ENCODE results near the gene B3GAT1. TPM values are rescaled to one million over a fixed set of nuclear protein-coding genes. Genes with fewer than 3 reads are reported as not detected.

B3GAT1 gene
- total RNA-seq, 4 donors from 2014 or later, result 0.14 to 0.16 TPM; not detected in 2

DNA sequence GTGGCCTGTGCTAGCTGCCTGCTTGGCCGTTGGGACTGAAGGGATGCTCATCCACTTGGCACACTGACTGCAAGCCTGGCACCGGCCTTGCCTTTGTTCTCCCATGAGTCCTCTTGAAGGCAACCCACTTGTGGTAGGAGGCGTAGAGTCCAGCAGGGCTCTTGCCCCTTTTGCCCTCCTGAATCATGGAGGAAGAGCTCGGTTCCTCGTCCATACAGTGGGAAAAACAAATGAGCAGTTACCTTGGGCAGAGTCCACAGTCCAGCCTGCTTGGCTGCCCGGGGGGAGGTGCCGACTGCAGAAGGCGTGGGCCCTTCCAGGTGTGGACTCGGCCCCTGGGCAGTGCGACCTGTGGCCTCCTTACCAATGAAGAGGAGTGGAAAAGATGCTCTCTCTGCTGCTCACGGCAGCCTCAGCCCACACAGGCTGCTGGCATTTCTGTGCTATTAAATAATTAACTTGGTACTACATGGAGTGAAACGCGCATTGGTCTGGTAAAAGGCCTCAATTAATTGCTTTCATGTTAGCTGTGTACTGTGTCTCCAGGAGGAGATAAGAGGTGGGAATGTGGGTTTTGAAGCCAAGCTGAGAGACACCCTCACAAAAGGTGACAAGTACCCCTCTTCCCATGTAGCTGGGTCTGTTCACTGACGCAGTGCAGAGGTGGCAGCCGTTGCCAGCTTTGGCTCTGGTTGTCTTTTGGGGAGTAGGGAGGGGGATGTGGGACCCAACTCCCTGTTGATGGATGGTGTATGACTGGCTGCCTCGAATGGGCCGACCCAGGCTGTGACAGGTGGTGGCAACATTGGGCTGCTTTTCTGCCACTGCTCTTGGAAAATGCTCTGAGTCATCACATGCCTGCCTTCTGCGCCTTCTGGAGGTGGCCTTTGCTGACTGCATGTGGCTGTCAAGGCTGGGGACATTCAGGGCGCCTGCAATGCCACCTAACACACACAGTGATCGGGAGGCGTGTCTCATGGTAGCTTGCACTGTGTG lies 26.8 kb upstream of the B3GAT1 start:
- peaks cover 5% of the 10 kb centered on the region for H3K27me3 ChIP-seq
- H3K9me3 ChIP-seq, result no peaks in the 10 kb centered on the region
- H3K36me3 ChIP-seq, result no peaks in the 10 kb centered on the region
- peak; percentile 63 for DNase-seq
- no peak overlapping the region for H3K4me3 ChIP-seq
- intact Hi-C loops (cut with DNase I; ENCODE audit: low total_unique reads) (no loop called here), in situ Hi-C loops (cut with MboI; ENCODE audit: low pct_ligation_motif_present in 1 of 4, low pct_unique_long_range_greater_than_20kb in 1 of 4, low sequenced_read_pairs in 3 of 4) (no loop called here)
- H3K27ac ChIP-seq, result no peak overlapping the region
- H3K4me1 ChIP-seq, result no peaks in the 10 kb centered on the region
- TF ChIP-seq, protein P1, sequence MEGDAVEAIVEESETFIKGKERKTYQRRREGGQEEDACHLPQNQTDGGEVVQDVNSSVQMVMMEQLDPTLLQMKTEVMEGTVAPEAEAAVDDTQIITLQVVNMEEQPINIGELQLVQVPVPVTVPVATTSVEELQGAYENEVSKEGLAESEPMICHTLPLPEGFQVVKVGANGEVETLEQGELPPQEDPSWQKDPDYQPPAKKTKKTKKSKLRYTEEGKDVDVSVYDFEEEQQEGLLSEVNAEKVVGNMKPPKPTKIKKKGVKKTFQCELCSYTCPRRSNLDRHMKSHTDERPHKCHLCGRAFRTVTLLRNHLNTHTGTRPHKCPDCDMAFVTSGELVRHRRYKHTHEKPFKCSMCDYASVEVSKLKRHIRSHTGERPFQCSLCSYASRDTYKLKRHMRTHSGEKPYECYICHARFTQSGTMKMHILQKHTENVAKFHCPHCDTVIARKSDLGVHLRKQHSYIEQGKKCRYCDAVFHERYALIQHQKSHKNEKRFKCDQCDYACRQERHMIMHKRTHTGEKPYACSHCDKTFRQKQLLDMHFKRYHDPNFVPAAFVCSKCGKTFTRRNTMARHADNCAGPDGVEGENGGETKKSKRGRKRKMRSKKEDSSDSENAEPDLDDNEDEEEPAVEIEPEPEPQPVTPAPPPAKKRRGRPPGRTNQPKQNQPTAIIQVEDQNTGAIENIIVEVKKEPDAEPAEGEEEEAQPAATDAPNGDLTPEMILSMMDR (IDR thresholded peaks at IDR 0.05), result no peak
- no peak for TF ChIP-seq EP300 (IDR thresholded peaks at IDR 0.05; ENCODE audit: low read depth)
- peak in 1 of 3 donors; percentile 24 for TF ChIP-seq POLR2AphosphoS5 (IDR thresholded peaks at IDR 0.05)
- no peak for TF ChIP-seq POLR2A (IDR thresholded peaks at IDR 0.05)
- WGBS, 2 donors (ENCODE audit: low coverage in 1 of 2), result 48 to 60% methylated on average over 3 to 20 of the region's 21 CpGs

DNA sequence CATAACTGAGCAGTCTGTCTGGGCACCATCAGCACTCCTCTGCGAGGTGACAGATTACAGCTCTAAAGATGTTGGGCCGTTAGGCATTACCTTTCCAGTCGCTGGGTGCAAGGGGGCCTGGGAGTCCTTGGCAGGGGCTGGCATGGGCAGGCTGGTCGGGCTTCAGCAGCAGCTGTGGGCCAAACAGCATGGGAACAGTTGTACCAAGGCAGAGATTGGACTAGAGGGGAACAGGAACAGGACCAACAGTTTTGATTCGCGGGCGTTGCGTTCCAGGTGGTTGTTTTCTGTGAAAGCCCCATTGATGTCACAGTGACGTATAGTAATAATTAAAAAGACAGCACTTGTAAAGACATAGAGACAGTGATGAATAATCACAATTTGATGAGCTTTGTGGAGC lies 25.8 kb upstream of the B3GAT1 start:
- 76% methylated on average over 9 of the region's 9 CpGs; no CpG with 5 or more reads in 1 of the 2 donors for WGBS, 2 donors (ENCODE audit: low coverage in 1 of 2)
- in situ Hi-C loops (cut with MboI; ENCODE audit: low pct_ligation_motif_present in 1 of 4, low pct_unique_long_range_greater_than_20kb in 1 of 4, low sequenced_read_pairs in 3 of 4), result no loop called here
- H3K4me1 ChIP-seq, result no peaks in the 10 kb centered on the region
- DNase-seq, result no peak
- H3K4me3 ChIP-seq, result no peak overlapping the region
- no peaks in the 10 kb centered on the region for H3K9me3 ChIP-seq
- H3K27ac ChIP-seq, result no peak overlapping the region
- intact Hi-C loops (cut with DNase I; ENCODE audit: low total_unique reads), result no loop called here
- no peak for TF ChIP-seq POLR2AphosphoS5 (IDR thresholded peaks at IDR 0.05)
- no peak for TF ChIP-seq POLR2A (IDR thresholded peaks at IDR 0.05)
- TF ChIP-seq EP300 (IDR thresholded peaks at IDR 0.05; ENCODE audit: low read depth), result no peak
- TF ChIP-seq, protein P1 (IDR thresholded peaks at IDR 0.05), result no peak
- no peaks in the 10 kb centered on the region for H3K36me3 ChIP-seq
- peaks cover 8% of the 10 kb centered on the region for H3K27me3 ChIP-seq

- 90% methylated on average over 10 of the region's 10 CpGs; no CpG with 5 or more reads in 1 of the 2 donors for WGBS, 2 donors (ENCODE audit: low coverage in 1 of 2)
- no peaks in the 10 kb centered on the region for H3K36me3 ChIP-seq
- H3K27ac ChIP-seq, result no peak overlapping the region
- no peak overlapping the region for H3K4me3 ChIP-seq
- H3K9me3 ChIP-seq, result no peaks in the 10 kb centered on the region
- in situ Hi-C loops (cut with MboI; ENCODE audit: low pct_ligation_motif_present in 1 of 4, low pct_unique_long_range_greater_than_20kb in 1 of 4, low sequenced_read_pairs in 3 of 4) (no loop called here), intact Hi-C loops (cut with DNase I; ENCODE audit: low total_unique reads) (no loop called here)
- no peak for TF ChIP-seq POLR2A (IDR thresholded peaks at IDR 0.05)
- TF ChIP-seq EP300 (IDR thresholded peaks at IDR 0.05; ENCODE audit: low read depth), result no peak
- no peak for TF ChIP-seq POLR2AphosphoS5 (IDR thresholded peaks at IDR 0.05)
- TF ChIP-seq, protein P1 (IDR thresholded peaks at IDR 0.05), result no peak
- H3K4me1 ChIP-seq, result no peaks in the 10 kb centered on the region
- peaks cover 8% of the 10 kb centered on the region for H3K27me3 ChIP-seq
- DNase-seq, result no peak
Observed at GRCh38 chr11:134436781-134437180, 24.7 kb upstream of the B3GAT1 start.

- TF ChIP-seq, protein P1 (IDR thresholded peaks at IDR 0.05), result no peak
- no peak for TF ChIP-seq POLR2A (IDR thresholded peaks at IDR 0.05)
- no peak for TF ChIP-seq EP300 (IDR thresholded peaks at IDR 0.05; ENCODE audit: low read depth)
- TF ChIP-seq POLR2AphosphoS5 (IDR thresholded peaks at IDR 0.05), result no peak
- no peaks in the 10 kb centered on the region for H3K36me3 ChIP-seq
- no peak overlapping the region for H3K27ac ChIP-seq
- intact Hi-C loops (cut with DNase I; ENCODE audit: low total_unique reads) (no loop called here), in situ Hi-C loops (cut with MboI; ENCODE audit: low pct_ligation_motif_present in 1 of 4, low pct_unique_long_range_greater_than_20kb in 1 of 4, low sequenced_read_pairs in 3 of 4) (no loop called here)
- peaks cover 17% of the 10 kb centered on the region for H3K27me3 ChIP-seq
- H3K4me3 ChIP-seq, result no peak overlapping the region
- H3K4me1 ChIP-seq, result no peaks in the 10 kb centered on the region
- no peaks in the 10 kb centered on the region for H3K9me3 ChIP-seq
- 73% methylated on average over 10 of the region's 10 CpGs; no CpG with 5 or more reads in 1 of the 2 donors for WGBS, 2 donors (ENCODE audit: low coverage in 1 of 2)
- DNase-seq, result no peak
Observed at GRCh38 chr11:134433806-134434205, 21.8 kb upstream of the B3GAT1 start.

Measured in transverse colon (tissue), 4 donors.